CD4-positive, alpha-beta T cell treated with Interleukin-6 for 4 hours (primary cell): ENCODE data around the gene RPL9.
A peak's percentile ranks its signal among the peaks of the same experiment; 100 is the strongest.
"Not testable (repeated sequence)": the region's sequence is repeated elsewhere in the genome, so short reads cannot be mapped to it uniquely, and the experiment has no call there.

Experiments
- DNase-seq: peaks from one replicate; pipeline ENCODE4 v3.0.0-alpha.2; 2020; ENCODE audit warnings: mixed read lengths

RPL9 gene

GRCh38 chr4:39464886-39465501, 6.3 kb upstream of the RPL9 start:
- no peak for DNase-seq

- not testable (repeated sequence) for DNase-seq
Observed at GRCh38 chr4:39458161-39458504, 589 bp downstream of the RPL9 start.

DNA sequence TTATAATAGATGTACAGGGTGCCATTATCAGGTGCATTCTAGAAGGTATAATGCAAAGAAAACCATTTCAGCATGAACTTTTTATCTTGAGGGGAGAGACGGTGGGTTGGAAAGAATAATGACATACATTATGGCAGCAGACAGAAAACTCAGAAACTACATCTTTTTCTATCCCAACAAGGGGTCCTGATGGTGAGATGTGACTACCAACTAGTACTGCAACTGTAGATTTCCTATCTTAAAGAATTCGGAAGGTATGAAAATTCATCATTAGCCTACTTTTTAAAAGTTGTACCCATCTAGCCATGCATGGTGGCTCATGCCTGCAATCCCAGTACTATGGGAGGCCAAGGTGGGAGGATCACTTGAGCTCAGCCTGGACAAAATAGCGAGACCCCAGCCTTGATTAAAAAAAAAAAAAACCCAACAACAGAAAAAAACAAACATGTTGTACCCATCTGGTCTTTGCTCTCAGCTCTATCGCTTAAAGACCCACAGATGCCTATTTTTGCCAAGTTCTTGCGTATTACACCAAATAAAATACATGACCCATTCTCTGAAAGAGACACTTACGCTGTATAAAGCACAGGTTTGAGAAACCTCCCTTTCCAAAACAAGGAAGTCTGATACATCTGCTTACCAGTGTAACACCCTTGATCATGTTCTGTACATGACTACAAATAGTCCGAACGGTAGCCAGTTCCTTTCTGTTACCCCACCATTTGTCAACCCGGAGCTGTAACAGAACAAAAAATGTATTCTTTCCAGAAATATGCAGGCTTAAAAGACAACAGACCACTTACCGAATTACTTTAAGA, 1.6 kb downstream of the RPL9 start:
- no peak for DNase-seq

- DNase-seq: no peak
Observed at GRCh38 chr4:39455486-39455885, 3.2 kb downstream of the RPL9 start.

- DNase-seq: no peak
Observed at GRCh38 chr4:39453738-39454137, 5.0 kb downstream of the RPL9 start.

DNA sequence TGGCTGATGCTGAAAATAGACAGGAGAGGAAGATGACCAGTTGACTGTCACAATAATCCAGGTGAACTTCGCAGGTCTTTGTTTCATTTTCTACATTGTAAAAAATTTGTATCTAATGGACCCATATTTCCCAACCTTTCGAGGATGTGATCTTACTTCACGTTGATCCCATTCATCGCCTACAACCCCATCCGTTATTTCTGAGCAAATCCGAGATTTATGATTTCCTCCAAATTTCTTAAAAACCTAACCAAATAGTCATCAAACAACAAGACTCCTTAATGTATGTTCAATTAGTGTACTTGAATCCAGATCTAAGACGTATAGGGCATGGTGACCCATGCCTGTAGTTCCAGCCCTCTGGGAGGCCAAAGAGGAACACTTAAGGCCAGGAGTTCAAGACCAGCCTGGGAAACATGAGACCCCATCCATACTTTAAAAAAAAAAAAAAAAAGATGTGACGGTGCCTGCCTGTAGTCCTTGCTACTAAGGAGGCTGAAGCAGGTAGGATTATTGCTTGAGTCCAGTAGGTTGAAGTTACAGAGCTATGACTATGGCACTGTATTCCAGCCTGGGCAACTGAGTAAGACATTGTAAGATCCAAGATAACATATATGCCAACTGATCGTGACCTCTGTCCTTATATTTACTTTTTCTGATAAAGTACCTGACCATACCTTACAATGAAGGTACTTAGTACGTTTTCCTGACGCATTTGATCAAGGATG, 5.7 kb downstream of the RPL9 start:
- DNase-seq: no peak

- DNase-seq: no peak
Observed at GRCh38 chr4:39452153-39452859, 6.4 kb downstream of the RPL9 start.

DNA sequence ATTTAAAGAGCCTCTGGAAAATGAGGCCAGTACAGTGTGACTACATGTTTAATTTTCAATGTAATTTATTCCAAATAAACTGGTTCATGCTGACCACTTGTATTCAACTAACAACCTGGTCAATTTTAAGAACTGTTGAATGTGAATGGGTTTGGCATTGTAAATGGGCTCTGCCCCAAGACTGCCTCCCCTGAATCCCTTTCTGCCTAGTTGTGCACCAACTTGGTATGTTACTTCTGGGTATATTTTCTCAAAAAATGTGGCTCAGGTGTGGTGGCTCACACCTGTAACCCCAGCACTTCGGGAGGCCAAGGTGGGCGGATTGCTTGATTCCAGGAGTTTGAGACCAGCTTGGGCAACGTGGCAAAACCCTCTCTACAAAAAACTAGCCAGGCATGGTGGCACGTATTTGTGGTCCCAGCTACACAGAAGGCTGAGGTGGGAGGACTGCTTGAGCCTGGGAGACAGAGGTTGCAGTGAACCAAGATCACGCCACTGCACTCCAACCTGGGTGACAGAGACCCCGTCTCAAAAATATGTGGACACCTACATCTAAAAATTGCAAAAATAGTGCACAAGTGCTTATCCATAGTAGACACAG, 7.2 kb downstream of the RPL9 start:
- no peak for DNase-seq

GRCh38 chr4:39450618-39451017, 8.1 kb downstream of the RPL9 start:
- no peak for DNase-seq

GRCh38 chr4:39446842-39447573, 11.7 kb downstream of the RPL9 start:
- peak; percentile 43 for DNase-seq

DNA sequence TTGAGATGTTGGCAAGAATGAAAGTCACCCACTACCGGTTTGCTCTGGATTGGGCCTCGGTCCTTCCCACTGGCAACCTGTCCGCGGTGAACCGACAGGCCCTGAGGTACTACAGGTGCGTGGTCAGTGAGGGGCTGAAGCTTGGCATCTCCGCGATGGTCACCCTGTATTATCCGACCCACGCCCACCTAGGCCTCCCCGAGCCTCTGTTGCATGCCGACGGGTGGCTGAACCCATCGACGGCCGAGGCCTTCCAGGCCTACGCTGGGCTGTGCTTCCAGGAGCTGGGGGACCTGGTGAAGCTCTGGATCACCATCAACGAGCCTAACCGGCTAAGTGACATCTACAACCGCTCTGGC, 12.3 kb downstream of the RPL9 start:
- no peak for DNase-seq

DNA sequence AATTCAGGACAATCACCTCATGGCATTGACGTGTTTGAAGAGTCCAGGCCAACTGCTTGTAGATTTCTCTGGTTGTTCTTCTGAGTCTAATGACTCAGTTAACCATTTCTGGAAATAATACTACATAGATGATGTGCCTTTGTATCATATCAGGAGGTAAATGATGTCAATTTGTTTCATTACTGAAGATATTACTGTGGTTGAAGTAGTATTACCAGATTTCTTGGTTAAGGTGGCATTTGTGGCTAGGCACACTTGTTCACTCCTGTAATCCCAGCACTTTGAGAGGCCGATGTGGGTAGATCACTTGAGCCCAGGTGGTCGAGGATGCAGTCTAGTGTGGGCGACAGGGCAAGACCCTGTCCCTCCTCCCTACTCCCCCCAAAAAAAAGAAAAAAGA, 15.7 kb downstream of the RPL9 start:
- DNase-seq: no peak

DNA sequence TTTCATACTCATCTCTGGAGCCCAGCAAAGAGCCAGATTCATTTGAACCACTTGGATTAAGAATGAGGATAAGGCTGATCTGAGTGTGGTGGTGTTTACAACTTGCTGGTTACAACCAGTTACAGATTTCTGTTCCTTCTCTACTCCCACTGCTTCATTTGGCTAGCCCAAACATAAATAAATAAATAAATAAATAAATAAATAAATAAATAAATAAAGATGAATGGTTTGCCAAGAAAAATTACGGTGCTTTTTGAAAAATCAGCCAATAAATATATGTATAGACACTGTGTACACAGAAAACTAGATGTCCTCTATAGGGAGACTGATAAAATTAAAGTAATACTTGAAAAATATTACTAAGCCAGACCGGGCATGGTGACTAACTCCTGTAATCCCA, 17.1 kb downstream of the RPL9 start:
- no peak for DNase-seq

- no peak for DNase-seq
Observed at GRCh38 chr4:39435659-39436563, 22.8 kb downstream of the RPL9 start.

DNA sequence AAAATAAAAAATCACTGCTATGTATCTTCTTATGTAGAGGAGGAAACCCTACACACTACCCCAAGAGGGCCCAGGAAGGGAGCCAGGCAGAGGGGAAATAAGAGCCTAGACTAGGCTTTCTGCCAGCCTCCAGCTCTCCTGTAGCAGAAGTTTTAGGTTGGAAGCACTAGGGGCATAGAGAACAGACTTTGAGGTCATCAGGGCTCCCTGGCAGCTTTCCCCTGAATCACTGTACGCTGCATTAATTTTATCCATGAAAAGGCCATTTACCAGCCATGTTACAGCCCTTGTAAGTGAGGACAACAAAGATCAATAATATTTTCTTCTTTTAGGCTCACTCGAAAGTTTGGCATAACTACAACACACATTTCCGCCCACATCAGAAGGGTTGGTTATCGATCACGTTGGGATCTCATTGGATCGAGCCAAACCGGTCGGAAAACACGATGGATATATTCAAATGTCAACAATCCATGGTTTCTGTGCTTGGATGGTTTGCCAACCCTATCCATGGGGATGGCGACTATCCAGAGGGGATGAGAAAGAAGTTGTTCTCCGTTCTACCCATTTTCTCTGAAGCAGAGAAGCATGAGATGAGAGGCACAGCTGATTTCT, 24.7 kb downstream of the RPL9 start:
- DNase-seq: no peak

GRCh38 chr4:39429476-39430334, 29.0 kb downstream of the RPL9 start:
- no peak for DNase-seq

- DNase-seq: no peak
Observed at GRCh38 chr4:39427520-39428114, 31.1 kb downstream of the RPL9 start.

- no peak for DNase-seq
Observed at GRCh38 chr4:39426728-39427127, 32.0 kb downstream of the RPL9 start.

DNA sequence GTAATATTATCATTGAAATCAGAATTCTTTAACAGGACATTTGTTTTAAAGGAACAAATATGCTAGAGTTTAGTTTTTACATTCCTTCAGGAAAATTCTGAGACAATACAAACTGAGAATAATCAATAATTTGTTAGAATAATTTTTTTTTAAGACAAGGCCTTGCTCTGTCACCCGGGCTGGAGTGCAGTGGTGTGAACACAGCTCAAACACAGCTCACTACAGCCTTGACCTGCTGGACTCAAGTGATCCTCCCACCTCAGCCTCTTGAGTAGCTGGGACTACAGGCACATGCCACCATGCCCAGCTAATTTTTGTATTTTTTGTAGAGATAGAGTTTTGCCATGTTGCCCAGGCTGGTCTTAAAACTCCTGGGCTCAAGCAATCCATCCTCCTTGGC, 33.4 kb downstream of the RPL9 start:
- DNase-seq: not testable (repeated sequence)
